HG03342 (cell line): ENCODE measurements around the gene RPS6KA6.
"Not testable (repeated sequence)": the region's sequence is repeated elsewhere in the genome, so short reads cannot be mapped to it uniquely, and the experiment has no call there.

Source experiments
- ATAC-seq: cut with Tn5 transposase; IDR thresholded peaks from one replicate; pipeline ENCODE4 v1.9.1; 2021; ENCODE audit warnings: mild to moderate bottlenecking, moderate library complexity; ENCODE audit not compliant: unreplicated experiment

RPS6KA6 gene

DNA sequence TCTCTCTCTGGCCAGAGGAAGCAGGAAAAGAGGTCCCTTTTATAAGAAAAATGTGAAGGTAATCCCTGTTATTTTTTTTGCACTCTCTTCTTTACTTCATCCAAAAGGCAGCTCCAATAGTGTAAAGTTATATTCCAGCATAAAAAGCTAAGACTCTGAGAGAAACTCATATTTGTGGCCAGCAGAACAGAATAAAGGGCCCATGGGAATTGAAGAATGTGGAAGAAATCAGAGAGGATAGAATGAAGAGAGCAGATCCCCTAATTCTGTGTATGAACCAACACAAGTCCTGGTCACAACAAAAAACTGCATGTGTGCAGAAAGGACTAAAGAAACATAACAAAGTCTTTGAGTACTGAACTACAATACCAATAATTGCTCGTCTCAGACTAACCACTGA is 22.3 kb downstream of the RPS6KA6 start:
- no peak for ATAC-seq

DNA sequence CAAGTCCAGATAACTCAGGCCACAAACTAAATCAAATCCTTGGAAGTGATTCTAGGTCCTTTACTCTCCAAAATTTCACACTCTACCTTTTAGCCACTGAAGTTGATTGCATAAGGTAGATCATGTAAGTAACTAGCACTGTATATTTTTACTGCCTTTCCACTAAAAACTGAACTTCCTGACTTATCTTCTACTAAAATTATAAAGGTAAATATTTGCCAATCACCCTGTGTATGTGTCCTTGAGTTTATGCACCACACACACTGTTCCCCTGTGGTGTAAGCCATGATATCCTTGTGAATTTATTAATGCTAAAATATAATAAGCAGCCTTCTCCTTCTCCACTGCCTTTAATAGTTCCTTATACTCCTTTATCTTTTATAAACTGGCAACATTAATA is 25.6 kb downstream of the RPS6KA6 start:
- no peak for ATAC-seq

DNA sequence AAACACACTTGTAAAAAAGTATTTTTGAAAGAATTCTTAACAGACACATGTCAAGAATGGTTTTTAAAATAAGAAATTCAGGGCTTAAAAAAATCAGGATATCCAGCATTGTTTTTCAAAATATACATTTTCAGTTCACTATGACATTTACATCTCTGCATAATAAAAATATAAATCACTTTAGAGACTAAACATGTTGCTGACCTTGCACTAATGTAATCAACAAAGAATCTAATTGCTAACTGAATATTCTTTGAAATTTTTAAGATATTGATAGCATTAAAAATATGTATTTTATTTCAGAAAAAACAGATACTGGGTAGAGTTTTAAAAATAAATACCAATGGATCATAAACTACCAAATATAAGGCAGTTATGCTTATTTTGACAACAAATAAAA is 26.4 kb downstream of the RPS6KA6 start:
- ATAC-seq = no peak

DNA sequence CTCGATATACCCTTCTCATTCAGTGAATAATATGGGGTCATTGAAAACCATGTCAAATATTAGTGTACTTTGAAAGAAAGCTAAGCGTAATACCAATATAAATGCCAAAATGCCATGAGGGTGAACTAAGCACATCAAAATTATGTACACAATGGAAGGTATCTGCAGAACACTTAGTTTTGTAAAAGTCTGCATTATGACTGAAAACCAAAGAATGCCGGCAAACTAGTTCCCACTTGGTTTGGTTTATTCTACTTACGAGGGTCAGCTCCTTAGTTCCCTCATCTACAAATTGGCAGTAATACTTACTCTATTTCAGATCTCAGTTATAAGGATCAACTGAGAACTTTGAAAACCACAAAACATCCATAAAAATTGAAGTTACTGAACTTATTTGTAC is 27.3 kb downstream of the RPS6KA6 start:
- ATAC-seq = no peak

- ATAC-seq = no peak
Measured at GRCh38 chrX:84156821-84157220, 31.2 kb downstream of the RPS6KA6 start.

GRCh38 chrX:84155938-84156337 is 32.1 kb downstream of the RPS6KA6 start:
- no peak for ATAC-seq

DNA sequence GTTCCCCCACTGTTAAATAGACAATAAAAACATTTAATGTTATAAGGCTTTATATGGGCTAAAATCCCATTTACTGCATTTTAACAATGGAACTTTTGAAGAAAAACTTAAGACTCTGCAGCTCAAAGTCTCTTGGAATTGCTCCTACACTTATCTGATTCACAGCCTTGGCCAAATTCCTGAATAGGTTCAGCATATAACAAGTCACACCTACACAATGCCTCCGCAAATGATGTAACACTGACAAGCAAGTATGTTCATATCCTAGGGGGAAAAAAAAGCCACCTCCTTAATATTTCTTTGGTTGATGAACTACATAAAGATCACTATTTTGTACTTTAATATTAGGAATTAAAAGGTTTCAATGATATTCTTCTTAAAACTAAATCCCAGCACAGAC is 34.5 kb downstream of the RPS6KA6 start:
- no peak for ATAC-seq

- no peak for ATAC-seq
Measured at GRCh38 chrX:84144991-84145390, 43.0 kb downstream of the RPS6KA6 start.

GRCh38 chrX:84144281-84144680 is 43.7 kb downstream of the RPS6KA6 start:
- ATAC-seq = no peak

DNA sequence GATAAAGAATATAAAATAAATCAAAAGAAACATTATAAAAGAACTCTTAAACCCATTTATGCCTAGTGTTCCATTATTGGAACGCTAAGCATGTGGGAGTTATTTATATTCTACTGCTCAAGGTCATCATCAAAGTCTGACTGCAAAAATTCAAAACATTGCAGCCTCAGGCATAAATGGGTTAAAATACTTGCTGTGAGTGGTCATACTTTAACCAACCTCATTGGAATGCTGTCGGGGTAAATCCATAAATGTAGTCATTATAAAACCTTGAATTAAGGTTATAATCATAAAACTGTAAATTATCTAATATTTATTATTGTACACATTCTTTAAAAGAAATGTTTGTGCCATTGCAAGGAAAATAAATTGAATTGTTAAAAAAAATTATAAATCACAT is 55.0 kb downstream of the RPS6KA6 start:
- ATAC-seq = no peak

- ATAC-seq = no peak
Measured at GRCh38 chrX:84123585-84123984, 64.4 kb downstream of the RPS6KA6 start.

- no peak for ATAC-seq
Measured at GRCh38 chrX:84118769-84119168, 69.2 kb downstream of the RPS6KA6 start.

DNA sequence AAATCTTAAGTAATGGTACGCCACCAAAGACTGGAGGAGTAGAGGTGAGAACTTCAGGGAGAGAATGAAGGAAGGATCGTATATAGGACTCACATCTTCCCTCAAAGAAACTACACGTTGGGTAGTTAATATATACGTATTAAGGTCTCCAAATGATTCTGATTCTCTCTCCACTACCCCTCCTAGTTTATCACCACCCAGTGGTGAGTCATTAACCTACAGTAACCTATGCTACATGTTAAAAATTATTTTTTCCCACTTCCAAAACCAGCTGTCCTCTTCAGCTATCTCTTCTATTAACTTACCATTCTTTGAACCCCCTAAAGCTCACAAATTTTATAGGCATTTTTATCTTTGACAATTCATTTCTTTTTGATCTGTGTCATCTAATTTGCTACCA is 69.7 kb downstream of the RPS6KA6 start:
- no peak for ATAC-seq

DNA sequence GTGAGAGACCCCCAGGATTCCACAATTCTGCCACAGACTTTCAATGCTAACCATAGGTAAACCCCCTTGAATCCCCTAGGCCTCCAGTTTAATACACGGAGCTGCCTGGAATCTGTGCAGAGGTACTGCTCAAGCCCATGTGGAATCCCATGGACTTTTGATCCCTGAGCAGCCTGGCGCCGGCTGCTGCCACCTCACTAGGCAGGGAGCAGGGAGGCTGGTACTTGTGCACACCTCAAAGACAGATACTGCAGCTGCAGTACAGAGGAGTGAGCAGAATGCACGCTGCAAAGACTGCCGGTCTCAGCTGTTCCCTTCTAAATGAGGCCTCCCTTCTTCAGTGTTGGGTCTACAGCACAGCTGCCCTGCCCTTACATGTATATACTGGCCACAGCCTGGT is 79.4 kb downstream of the RPS6KA6 start:
- no peak for ATAC-seq

GRCh38 chrX:84099120-84099519 is 88.9 kb downstream of the RPS6KA6 start:
- ATAC-seq = no peak

DNA sequence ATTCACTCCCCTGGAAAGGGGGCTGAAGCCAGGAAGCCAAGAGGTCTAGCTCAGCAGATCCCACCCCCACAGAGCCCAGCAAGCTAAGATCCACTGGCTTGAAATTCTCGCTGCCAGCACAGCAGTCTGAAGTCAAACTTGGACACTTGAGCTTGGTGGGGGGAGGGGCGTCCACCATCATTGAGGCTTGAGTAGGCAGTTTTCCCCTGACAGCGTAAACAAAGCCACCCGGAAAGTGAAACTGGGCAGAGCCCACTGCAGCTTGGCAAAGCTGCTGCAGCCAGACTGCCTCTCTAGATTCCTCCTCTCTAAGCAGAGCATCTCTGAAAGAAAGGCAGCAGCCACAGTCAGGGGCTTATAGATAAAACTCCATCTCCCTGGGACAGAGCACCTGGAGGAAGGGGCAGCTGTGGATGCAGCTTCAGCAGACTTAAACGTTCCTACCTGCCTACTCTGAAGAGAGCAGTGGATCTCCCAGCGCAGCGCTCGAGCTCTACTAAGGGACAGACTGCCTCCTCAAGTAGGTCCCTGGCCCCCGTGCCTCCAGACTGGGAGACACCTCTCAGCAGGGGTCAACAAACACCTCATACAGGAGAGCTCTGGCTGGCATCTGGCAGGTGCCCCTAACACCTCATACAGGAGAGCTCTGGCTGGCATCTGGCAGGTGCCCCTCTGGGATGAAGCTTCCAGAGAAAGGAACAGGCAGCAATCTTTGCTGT is 108.4 kb downstream of the RPS6KA6 start:
- ATAC-seq = not testable (repeated sequence)

- ATAC-seq = no peak
Measured at GRCh38 chrX:84078991-84079390, 109.0 kb downstream of the RPS6KA6 start.

- no peak for ATAC-seq
Measured at GRCh38 chrX:84064814-84065213, 123.2 kb downstream of the RPS6KA6 start.

DNA sequence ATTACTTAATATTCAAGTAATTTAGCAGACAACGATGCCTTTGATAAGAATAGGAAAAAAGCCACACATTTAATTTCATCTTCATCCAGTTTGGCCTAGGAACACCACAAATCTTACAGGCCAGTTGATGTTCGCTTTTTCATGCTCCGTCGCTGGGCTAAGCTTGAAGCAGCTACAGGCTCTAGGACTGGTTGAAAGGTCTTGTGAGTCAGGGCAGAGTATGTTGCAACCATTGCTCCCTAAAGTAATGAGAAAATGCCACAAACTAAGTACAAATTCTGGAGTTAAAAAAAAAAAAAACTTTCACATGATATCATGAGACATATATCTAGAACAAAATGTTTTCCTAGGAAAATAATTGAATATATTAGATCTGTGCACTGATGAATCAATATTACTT is 123.8 kb downstream of the RPS6KA6 start:
- ATAC-seq = no peak

DNA sequence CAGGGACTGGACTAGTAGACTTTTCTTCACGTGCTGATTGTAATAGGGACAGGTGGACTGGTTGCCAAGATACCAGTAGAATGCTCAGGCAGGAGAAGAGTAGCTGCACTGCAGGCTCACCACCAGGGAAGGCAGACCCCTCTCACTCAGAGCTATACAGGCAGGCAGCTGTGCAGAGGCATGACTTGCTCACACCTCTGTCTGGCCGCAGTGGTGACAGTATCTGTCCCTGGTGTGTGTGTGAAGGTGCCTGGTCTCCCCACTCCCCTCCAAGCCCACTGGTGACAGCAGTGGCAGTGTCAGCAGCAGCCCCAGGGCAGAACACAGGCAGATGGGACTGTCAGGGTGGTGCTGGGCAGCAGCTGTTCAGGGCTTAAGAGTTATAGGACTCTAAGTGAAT is 140.7 kb downstream of the RPS6KA6 start:
- no peak for ATAC-seq

GRCh38 chrX:84046403-84046984 is 141.5 kb downstream of the RPS6KA6 start:
- peak; percentile 97 for ATAC-seq

DNA sequence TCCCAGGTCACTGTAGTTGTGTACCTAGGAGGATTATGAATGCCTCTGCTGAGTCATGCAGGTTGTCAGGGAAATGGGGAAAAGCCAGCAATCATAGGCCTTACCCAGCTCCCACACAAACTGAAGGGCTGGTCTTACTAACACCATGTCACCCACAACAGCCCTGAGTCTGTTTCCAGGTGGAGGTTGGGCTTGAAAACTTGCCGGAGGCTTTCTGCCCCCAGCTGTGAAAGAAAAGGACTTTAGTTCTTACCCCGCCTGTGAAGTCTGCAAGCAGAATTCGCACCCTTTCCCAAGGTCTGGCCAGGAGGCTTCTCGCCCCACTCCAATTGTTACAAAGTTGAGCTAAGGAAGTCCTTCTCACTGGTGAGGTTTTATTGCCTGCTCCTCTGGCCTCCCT is 143.9 kb downstream of the RPS6KA6 start:
- no peak for ATAC-seq
